Breast epithelium (tissue), 3 donors: ENCODE measurements around the gene CDKN2B-AS1.

Experiments used
- CTCF ChIP-seq, 3 donors: fragments of 450-650 bp; IDR thresholded peaks; one replicate each; pipeline ENCODE4 v1.5.1; 2016 to 2017; ENCODE audit warnings: antibody characterized with exemption in 3 of 3, mild to moderate bottlenecking in 3 of 3, moderate library complexity in 3 of 3
- POLR2A ChIP-seq: fragments of 450-650 bp; IDR thresholded peaks from one replicate; pipeline ENCODE4 v1.6.1; 2016; ENCODE audit warnings: antibody characterized with exemption, mild to moderate bottlenecking, moderate library complexity
- POLR2AphosphoS5 ChIP-seq, 3 donors: sonication (generic); formaldehyde crosslinking; IDR thresholded peaks; one replicate each; pipeline ENCODE4 v1.6.1; 2017; ENCODE audit warnings: antibody characterized with exemption in 3 of 3

- TF ChIP-seq CTCF (IDR thresholded peaks at IDR 0.05) (no peak), POLR2AphosphoS5 (IDR thresholded peaks at IDR 0.05) (no peak), POLR2A (no peak)
These were observed 27.8 kb downstream of the CDKN2B-AS1 start for GRCh38 chr9:22022396-22022795.
